Smooth muscle cell of the brain vasculature (primary cell): ENCODE results near the gene NIPA2.

ENCODE experiments used
- DNase-seq: peaks from one replicate; pipeline ENCODE4 v3.0.0-alpha.2; 2012; ENCODE audit warnings: low read depth, low spot score

Gene NIPA2

DNA sequence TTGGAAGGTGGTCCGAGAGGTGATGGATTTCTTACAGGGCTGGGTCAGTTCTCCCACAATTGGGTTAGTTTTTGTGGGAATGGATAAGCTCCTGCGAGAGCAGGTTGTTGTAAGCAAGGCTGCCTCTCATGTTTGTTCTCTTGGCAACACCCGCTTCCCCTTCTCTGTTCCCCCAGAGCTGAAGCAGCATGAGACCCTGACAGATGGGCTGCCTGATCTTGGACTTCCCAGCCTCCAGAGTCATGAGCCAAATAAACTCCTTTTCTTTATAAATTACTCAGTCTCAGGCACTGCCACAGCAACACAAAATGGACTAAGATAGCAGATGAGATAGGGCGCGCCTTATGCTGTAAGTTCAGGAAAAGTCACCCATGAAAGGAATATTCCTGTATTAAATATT, 38.7 kb downstream of the NIPA2 start:
- no peak for DNase-seq

DNA sequence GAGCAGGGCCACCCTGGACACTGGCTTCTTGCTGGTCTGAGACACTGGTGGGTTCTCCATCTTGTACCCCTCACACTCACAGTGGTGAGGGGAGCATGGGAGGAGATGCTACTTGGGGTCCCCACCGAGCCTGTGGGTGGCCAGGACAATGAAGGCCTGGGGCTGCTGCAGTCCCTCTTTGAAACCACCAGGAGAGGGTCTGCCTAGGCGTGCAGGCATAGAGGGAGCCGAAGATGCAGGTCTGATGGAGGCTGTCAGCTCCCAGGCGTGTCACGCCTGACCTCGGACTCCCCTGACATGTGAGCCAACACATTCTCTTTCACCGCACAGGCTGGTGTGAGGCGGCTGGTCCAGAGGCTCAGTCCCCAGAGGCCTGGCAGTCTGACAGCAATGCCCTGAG, 39.1 kb downstream of the NIPA2 start:
- no peak for DNase-seq

DNA sequence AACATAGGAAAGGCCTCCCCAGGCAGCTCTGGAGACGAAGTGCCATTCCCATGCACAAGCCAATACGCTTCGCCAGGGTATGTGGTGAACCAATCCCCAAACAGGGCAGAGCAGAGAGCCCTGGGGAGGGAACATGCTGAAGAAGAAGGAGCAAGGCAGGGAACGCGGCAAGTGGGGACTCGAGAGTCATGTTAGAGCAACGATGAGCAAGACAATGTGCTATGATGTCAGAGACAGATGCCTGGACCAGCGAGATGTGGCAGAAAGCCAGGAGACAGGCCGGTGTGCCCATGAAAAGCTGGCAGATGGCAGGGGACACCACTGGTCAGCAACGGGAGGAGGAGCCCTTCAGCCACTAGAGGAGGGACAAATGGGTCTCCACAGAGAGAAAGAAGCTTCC, 39.6 kb downstream of the NIPA2 start:
- DNase-seq, result no peak

DNA sequence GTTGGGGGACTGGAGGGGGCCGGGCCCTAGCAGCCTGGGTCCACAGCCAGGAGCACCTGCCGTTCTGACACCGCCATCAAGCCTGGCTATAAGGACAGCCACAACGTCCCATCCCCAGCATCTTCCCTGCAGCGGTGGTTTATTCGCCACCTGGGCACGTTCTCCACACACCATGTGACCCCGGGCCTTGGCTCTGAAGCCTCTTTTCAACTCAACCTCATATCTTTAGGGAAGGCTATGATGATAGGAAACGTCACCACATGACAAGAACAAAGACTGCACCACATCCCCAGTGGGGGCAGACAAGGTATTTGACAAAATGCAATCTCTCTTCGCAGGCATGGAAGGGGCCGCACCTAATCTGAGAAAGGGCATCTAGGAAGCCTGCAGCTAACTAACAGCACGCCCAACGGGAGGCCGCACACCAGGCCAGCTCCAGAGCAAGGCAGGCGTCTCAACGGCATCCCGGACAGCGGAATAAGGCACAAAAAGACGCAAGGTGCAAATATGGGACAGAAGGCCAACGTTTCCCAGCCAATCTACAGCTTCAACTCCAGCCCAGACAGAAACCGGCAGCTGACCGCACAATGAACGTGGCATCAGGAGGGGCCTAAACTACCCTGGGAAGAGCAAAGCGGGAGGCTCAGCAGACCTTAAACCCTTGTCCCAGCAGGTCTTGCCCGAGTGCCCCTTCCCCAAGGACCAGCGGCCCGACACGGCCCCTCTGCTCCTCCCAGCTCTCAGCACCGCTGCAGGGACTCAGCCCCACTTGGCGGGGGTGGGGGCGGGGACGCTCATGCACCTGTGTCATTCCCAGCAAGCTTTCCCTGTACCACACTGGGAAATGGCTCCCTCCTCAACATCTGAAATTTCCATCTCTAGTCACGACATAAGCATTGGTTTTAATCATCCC, 41.9 kb downstream of the NIPA2 start:
- DNase-seq, result no peak

DNA sequence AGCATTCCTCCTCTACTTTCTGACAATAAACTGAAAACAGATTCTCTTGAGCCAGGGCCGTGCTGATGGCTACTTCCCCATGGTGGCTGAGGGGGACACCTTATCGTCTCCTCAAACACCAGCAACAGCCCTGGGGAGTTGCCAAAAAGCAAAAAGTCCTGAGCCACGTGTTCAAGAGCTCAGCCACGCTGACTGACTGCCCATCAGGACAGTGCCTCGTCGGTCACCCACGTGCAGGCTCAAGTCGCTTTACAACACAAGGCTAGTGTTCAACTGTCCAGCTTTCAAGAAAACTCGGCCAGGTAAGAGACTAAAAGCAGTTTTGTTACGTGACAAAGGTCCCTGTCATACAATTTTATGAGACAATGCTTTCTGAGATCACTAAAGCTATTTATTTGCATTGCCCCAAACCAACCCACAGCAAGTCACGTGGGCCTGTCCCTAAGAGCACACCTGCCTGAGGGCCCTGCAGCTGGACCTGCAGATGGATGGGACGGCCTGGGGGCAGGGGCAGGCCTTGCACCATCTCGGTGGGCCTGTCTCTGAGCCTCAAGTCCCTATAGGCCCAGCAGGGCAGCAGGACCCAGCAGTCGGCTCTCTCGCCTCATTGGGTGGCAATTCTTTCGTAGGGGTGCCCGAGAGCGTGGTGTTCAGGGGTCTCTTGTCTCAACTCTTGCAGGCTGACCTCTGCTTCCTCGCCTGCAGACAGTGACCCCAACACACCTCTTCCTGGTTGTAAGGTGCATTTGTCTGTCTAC, 42.7 kb downstream of the NIPA2 start:
- no peak for DNase-seq

DNA sequence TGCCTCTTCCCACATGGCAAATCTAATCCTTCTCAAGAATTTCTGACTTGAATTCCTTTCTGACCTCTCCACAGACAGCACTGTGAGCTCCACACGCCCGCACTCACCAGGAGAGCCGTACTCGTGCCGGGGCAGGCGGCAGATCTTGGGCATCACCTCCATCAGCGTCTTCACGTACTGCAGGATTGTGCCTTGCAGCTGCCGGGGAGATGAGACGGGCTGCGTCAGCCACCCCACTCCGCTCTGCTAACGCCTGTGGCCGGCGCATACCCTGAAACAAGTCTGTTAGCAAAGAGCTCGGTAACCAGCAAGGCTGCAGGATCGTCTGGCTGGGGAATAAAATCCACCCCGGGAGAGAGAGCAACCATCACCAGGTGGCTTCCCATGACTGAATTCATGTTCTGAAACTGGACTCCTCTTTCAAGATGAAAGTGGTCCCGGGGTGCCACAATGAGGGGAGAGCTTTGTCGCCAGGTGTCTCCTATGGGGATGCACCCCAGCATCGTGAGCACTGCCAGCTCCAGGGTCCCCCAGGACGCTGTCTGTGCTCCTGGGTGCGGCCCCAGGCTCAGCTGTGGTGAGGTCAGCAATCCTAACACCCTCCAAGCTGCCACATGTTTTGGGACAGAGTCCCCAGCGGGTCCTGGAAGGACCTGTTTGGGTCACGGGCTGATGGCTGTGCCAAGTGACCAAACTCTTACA, 43.4 kb downstream of the NIPA2 start:
- DNase-seq, result no peak

DNA sequence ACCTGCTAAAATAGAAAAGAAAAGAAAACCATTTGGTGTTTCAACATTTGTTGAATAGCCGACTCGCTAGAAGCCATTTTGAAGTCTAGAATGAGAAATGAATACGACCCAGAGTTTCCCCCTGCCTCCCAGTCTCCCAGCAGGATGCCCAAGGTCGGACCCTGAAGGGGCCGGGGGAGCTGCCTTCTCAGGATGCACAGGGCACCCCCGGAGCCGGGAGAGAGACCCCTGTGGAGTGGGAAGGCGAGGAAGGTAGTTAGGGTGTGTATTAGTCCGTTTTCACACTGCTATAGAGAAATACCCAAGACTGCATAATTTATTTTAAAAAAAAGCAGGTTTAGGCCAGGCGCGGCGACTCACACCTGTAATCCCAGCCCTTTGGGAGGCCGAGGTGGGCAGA, 44.7 kb downstream of the NIPA2 start:
- DNase-seq, result no peak

DNA sequence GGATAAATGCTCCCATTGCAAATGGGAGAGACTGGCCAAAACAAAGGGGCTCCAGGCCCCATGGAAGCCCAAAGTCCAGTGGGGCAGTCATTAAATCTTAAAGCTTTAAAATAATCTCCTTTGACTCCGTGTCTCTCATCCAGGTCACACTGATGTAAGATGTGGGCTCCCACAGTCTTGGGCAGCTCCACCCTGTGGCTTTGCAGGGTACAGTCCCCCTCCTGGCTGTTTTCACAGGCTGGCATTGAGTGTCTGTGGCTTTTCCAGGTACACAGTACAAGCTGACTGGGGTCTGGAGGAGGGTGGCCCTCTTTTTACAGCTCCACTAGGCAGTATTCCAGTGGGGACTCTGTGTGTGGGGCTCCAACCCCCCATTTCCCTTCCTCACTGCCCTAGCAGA, 45.9 kb downstream of the NIPA2 start:
- no peak for DNase-seq

DNA sequence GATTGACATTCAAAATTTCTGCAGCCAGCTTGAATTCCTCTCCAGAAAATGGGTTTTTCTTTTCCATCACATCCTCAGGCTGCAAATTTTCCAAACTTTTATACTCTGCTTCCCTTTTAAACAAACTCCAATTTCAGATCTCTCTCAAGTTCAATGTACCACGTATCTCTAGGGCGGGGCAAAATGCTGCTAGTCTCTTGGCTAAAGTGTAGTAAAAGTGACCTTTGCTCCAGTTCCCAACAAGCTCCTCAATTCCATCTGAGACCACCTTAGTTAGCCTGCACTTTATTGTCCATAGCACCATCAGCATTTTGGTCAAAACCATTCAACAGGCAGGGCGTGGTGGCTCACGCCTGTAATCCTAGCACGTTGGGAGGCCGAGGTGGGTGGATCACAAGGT, 46.7 kb downstream of the NIPA2 start:
- DNase-seq, result no peak

DNA sequence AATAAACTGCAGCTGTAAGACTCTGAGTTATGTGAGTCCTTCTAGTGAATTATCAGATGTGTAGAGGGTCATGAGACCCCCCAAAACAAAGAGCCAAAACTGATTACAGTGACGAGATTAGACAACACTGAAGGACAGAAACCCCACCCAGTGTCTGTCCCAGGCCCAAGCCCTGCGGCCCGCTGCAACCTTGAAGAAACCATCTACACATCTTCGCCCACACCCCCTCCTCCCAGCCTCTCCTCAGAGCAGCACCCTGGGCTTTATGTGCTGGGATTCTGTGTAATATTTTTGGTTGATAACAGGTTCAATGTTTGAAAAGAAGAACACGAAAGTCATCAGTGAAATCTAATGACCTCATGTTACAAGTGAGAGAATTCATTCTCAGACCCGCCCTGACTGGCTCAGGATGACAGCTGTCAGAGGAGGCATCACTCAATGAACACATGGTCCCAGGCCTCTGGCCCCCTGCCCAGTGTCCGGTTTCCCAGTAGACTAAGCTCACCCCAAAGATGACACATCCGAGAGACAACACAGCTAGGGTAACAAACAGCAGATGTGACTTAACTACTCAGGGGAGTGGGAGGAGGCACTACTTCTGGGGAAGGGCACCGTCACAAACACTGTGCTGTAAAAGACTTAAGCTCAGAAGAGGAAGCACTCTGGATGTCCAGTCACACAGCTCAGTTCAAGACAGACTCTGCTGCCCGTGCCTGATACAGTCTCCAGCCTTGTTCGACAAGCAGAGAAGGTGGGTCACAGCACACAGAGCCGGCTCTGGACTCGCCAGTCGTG, 48.9 kb downstream of the NIPA2 start:
- no peak for DNase-seq

DNA sequence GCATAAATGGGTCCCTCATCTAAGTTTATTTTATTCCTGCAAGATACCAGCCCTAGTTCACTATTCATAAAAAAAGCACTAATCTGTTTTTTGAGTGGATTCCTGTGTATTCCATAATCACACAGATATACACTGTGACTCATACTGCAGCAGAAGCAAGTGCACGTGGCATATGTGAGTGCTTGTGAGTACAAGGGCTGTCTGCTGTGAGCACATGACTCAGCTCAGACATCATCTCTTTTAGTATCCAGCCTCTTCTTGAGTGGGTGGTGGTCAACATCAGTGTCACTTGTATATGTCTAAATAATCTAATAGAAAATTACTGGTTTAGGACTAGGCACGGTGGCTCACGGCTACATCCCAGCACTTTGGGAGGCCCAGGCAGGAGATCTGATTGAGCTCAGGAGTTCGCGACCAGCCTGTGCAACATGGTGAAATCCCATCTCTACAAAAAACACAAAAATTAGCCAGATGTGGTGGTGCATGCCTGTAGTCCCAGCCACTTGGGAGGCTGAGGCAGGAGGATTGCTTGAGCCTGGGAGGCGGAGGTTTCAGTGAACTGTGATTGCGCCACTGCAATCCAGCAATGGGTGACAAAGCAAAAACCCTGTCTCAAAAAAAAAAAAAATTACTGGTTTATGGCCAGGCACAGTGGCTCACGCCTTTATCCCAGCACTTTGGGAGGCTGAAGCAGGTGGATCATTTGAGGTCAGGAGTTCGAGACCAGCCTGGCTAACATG, 49.8 kb downstream of the NIPA2 start:
- peak; percentile 59 for DNase-seq

DNA sequence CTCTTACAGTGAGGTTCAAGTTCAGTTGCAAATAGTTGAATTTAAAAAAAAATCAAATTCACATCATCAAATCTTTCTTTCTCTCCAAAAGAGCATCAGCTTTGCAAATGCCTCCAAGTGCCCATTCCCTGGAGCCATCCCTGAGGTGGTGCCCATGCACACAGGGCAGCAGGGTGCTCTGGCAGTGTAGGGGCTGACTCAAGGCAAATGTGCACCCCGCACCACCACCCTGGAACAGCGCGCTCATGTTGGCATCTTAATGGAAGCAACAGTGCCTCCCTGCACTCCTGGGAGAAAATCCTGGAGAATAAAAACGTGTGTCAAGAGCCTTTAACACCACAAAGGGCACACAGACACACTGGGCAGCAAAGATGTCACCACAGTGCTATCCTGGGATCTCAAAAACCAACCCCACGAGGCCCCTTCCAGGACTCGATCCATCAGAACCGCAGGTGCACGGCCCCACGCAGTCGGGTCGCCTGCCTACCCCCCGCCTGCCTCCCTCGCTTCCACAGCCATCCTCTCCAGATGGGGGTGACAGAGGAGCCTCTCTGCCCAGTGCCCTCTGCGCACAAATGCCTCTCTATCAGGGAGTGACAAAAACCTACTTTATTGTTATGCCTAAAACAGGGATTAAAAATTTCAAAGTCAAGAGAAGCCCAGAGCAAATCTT, 50.8 kb downstream of the NIPA2 start:
- DNase-seq, result no peak

DNA sequence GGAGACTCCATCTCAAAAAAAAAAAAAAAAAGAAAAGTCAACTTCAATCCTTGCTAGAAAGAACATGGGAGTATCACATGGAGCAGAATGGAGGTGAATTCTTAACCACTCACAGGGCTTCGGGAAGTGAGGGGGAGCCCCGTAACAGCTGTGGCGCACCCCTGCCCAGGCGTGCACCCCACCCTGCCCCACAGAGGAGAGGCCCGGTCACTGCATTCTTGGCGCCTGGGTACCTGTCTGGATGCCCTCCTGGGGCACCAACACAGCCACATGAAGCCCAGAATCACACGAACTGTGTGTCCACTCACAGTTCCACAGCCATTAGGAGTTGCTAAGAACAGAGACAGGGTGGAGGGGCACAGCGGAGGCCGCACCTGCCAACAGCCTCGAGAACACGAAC, 51.8 kb downstream of the NIPA2 start:
- no peak for DNase-seq

DNA sequence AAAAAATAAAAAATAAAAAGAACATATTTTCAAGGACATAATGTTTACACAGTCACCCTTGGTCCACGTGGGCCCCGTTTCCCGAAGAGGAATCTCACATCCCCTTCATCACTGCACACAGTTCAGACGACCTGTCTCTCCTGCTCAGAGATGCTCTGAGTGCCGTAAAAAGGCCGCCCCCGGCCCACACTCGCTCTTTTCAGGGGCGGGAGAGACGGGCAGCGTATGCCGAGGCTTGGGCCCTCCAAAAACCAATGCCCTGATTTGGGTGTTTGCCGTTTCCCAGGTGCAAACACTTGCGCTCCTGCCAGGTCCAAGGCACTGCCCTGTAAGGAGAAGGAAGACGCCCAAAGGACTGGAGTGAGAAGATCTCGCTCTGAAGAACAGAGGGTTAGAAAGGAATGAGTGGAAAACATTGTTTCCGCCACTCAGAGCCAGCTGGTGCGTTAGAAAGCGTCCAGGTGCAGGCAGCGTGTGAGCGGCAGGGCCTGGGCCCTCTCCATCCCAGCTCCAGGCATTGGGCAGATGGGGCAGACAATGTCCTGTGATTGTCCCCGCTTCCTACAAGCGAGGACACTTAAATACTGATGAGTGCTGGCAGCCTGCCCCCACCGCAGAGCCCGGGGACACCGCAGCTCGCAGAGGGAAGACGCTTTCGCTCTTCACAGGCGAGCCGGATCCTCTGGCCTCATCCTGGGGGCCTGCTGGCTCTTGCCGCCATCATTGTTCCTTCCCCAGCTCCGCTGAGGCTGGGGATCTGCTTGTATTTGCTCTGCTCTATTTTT, 53.2 kb downstream of the NIPA2 start:
- no peak for DNase-seq

DNA sequence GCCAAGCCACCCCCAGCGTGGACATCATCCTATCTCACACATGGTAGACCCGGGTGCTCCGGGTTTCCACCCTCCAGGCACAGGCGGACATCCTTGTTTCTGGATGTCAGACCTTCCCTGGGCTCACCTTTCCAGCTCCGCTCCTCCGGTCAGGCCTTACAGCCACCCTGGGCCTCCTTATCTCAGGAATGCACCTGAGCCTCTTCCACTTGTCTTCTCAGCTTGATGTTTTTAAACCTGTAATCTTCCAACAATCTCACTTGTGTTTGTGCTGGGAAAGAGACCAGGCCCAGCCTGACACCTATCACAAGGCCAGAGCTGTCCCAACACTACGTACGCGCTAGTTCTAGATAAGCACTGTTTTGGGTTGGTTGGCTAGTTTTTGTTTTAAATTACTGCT, 53.9 kb downstream of the NIPA2 start:
- DNase-seq, result no peak

DNA sequence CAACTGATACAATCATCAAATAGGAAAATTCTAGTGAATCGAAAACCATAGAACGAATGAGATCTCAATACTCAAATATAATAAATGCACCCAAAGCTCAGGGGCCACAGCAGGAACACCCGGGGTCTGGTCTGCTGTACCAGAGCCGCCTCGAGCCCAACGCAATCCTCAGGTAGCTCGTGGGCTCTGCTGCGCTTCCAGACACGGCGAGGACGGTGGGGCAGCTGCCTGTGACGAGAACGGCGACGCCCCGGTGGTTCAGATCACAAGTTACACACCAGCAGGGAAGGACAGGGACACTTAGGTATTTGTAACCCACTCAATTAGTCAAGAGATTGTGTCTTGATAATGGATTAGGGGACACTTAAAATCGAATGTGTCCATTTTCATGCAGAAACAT, 54.6 kb downstream of the NIPA2 start:
- no peak for DNase-seq

DNA sequence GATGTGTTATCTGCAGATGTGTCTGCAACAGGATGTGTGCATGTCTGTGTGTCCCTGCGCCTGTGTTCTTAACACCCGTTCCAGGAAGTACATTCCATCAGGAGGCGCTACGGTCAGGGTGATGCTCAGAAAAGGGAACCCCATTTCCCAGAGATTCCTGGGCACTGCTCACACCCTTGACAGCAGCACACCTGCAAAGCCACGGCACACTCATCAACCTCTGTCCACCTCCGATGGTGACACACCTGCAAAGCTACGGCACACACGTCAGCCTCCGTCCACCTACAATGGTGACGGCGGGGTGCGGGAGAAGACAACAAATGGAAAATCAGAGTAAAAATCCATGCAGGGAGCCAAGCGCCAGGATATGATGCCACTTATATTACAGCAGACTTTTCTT, 55.4 kb downstream of the NIPA2 start:
- no peak for DNase-seq

DNA sequence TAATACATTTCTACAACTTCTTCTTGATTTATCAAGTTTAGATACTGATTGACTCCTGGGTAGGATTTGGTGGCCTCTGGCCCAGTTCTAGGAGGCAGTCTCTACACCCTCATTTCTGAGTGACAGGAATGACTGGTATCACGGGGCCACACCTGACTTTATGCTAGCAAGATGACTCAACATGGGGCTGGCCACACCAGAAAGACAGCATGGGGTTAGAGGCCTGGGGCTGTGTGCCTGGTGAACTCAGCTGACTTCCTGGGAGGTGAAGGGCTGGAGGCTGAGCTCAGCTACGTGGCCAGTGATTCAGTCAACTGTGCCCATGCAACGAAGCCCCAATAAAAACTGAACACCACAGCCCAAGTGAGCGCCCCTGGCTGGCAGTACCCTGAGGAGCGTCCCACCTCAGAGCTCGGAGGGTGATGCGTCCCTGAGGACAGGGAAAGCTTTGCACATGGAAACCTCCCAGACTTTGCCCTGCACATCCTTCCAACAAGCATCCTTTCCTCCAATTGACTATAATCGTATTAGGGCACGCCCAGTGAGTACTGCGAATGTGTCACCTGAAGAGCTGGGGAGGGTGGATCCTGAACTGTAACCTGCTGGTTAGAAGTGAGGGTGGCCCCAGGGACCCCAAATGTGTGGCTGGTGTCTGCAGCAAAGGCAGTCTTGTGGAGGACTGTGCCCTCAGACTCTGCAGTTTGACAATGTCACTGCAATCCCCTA, 57.2 kb downstream of the NIPA2 start:
- DNase-seq, result no peak

DNA sequence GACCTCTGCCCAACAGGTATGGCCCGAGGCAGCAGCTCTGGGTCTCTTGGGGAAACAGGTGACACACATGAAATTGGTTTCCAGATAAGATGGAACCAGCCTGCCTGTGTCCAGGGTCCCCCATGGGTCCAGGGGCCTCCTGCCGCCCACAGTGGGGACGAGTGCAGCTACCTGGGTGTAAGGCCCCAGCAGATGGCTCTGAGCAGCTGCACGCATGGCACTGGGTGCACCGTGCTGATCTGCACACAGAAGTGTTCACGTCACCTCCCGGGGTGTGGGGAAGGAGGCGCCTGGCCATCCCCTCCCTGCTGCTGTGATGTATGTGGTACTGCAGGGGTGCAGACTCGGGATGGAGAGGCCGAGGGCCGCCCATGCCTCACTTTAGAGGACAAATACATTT, 63.6 kb downstream of the NIPA2 start:
- DNase-seq, result no peak
